H1 (cell line): Measurements from ENCODE around the gene WNT9A. TPM values are rescaled to one million over a fixed set of nuclear protein-coding genes. Genes with fewer than 3 reads are reported as not detected.

ENCODE experiments used
- CTCF ChIA-PET: fragments of 300-600 bp; sonication (Branson Sonifier 250); formaldehyde crosslinking; loops from one replicate; lab custom pipeline; 2021; ENCODE audit not compliant: partially characterized antibody; lab: Charles Lee
- POLR2A ChIA-PET: fragments of 300-600 bp; sonication (Branson Sonifier 250); formaldehyde crosslinking; loops from one replicate; lab custom pipeline; 2021; ENCODE audit warnings: inconsistent platforms; ENCODE audit not compliant: partially characterized antibody; lab: Charles Lee
- DNase-seq, 2 experiments: peaks; one replicate each; pipeline versions ENCODE4 v3.0.0 to v3.0.0-alpha.2; 2010 to 2022; ENCODE audit warnings: low spot score in 2 of 2, low read depth in 1 of 2, mixed read lengths in 1 of 2
- FAIRE-seq: peaks from 2 replicates; lab custom pipeline; 2011; peaks lifted over from hg19 to GRCh38; lab: Jason Lieb, UNC
- H2AFZ ChIP-seq: 2 replicates; pipeline ENCODE4 v1.8.1; 2012; ENCODE audit warnings: low read length, inconsistent platforms
- H2AK5ac ChIP-seq: 2 replicates; pipeline ENCODE4 v1.6.1; 2013; ENCODE audit warnings: low read depth, low read length
- H2BK120ac ChIP-seq: replicated peaks from 2 replicates; pipeline ENCODE3; 2013; ENCODE audit warnings: low read depth, low read length, inconsistent platforms
- H2BK12ac ChIP-seq: 2 replicates; pipeline ENCODE4 v1.6.1; 2013; ENCODE audit warnings: low read depth, low read length
- H2BK15ac ChIP-seq: 2 replicates; pipeline ENCODE4 v1.6.1; 2013; ENCODE audit warnings: low read length
- H2BK20ac ChIP-seq: 2 replicates; pipeline ENCODE4 v1.6.1; 2013; ENCODE audit warnings: low read length
- H2BK5ac ChIP-seq: 2 replicates; pipeline ENCODE4 v1.6.1; 2013; ENCODE audit warnings: low read depth, low read length
- H3K14ac ChIP-seq: 2 replicates; pipeline ENCODE4 v1.6.1; 2013; ENCODE audit warnings: inconsistent platforms; ENCODE audit not compliant: insufficient read length
- H3K18ac ChIP-seq: 2 replicates; pipeline ENCODE4 v1.6.1; 2013; ENCODE audit warnings: low read length; ENCODE audit errors: extremely low read depth
- H3K23ac ChIP-seq: 2 replicates; pipeline ENCODE4 v1.6.1; 2013; ENCODE audit warnings: inconsistent platforms; ENCODE audit not compliant: insufficient read length
- H3K23me2 ChIP-seq: 2 replicates; pipeline ENCODE4 v1.6.1; 2013; ENCODE audit warnings: low read depth, low read length
- H3K27ac ChIP-seq: 2 replicates; pipeline ENCODE4 v1.6.1; 2011; ENCODE audit warnings: low read depth, low read length, inconsistent platforms
- H3K27me3 ChIP-seq, 4 experiments: replicated peaks in 1 of 4; 1 replicate in 1 of 4; 2 replicates in 3 of 4; pipeline versions ENCODE4 v1.6.1 to v1.8.1; 2011 to 2013; ENCODE audit warnings: low read length in 3 of 4, mild to moderate bottlenecking in 3 of 4, inconsistent platforms in 2 of 4, mixed read lengths in 2 of 4, moderate library complexity in 1 of 4; ENCODE audit not compliant: control insufficient read depth in 3 of 4, insufficient read depth in 3 of 4; ENCODE audit errors: extremely low read depth in 1 of 4
- H3K36me3 ChIP-seq, 4 experiments: 2 replicates each; pipeline versions ENCODE4 v1.6.1 to v1.8.1; 2011 to 2013; ENCODE audit warnings: mild to moderate bottlenecking in 4 of 4, low read length in 3 of 4, moderate library complexity in 2 of 4, control low read depth in 1 of 4, inconsistent platforms in 1 of 4; ENCODE audit not compliant: insufficient read depth in 4 of 4, control insufficient read depth in 2 of 4
- H3K4ac ChIP-seq: replicated peaks from 2 replicates; pipeline ENCODE3; 2013; ENCODE audit warnings: low read length, low read depth, mixed read lengths, inconsistent platforms; ENCODE audit not compliant: insufficient read length
- H3K4me1 ChIP-seq, 4 experiments: replicated peaks in 1 of 4; 1 replicate in 1 of 4; 2 replicates in 3 of 4; pipeline versions ENCODE4 v1.6.1 to v1.8.1; 2011 to 2013; ENCODE audit warnings: low read length in 3 of 4, inconsistent platforms in 2 of 4, mixed read lengths in 1 of 4; ENCODE audit not compliant: insufficient read depth in 4 of 4, control insufficient read depth in 3 of 4
- H3K4me2 ChIP-seq, 2 experiments: 2 replicates each; pipeline versions ENCODE4 v1.6.1 to v1.8.1; 2011 to 2013; ENCODE audit warnings: low read depth in 2 of 2, low read length in 2 of 2, control low read depth in 1 of 2, inconsistent platforms in 1 of 2, mild to moderate bottlenecking in 1 of 2; ENCODE audit not compliant: insufficient read depth in 1 of 2
- H3K4me3 ChIP-seq, 4 experiments: fragments of 200-600, 300-600 bp in 1 of 4; sonication (generic), shearing (Covaris generic), sonication (Bioruptor Twin) in 1 of 4; 2 replicates each; pipeline versions ENCODE4 v1.5.1 to v1.8.1; 2011 to 2016; ENCODE audit warnings: low read length in 4 of 4, low read depth in 3 of 4, control low read depth in 2 of 4, inconsistent platforms in 2 of 4, mild to moderate bottlenecking in 2 of 4, mixed read lengths in 1 of 4, moderate library complexity in 1 of 4; ENCODE audit not compliant: insufficient read depth in 2 of 4; ENCODE audit errors: extremely low read depth in 1 of 4
- H3K56ac ChIP-seq: replicated peaks from 2 replicates; pipeline ENCODE3; 2013; ENCODE audit warnings: low read depth, mild to moderate bottlenecking, mixed read lengths, low read length, inconsistent platforms; ENCODE audit not compliant: insufficient read length
- H3K79me1 ChIP-seq: 2 replicates; pipeline ENCODE4 v1.6.1; 2013; ENCODE audit warnings: low read depth, low read length, control low read depth
- H3K79me2 ChIP-seq, 2 experiments: 2 replicates each; pipeline versions ENCODE4 v1.6.1 to v1.8.1; 2012 to 2013; ENCODE audit warnings: low read length in 2 of 2, mild to moderate bottlenecking in 2 of 2, inconsistent platforms in 1 of 2; ENCODE audit not compliant: insufficient read depth in 2 of 2, control insufficient read depth in 1 of 2
- H3K9ac ChIP-seq, 4 experiments: replicated peaks in 1 of 4; 1 replicate in 1 of 4; 2 replicates in 3 of 4; pipeline versions ENCODE4 v1.6.1 to v1.8.1; 2011 to 2013; ENCODE audit warnings: low read depth in 3 of 4, low read length in 3 of 4, control low read depth in 2 of 4, mild to moderate bottlenecking in 2 of 4, moderate library complexity in 2 of 4, inconsistent platforms in 1 of 4; ENCODE audit errors: extremely low read depth in 1 of 4
- H3K9me3 ChIP-seq, 2 experiments: 2 replicates each; pipeline versions ENCODE4 v1.6.1 to v1.8.1; 2012 to 2013; ENCODE audit warnings: mild to moderate bottlenecking in 2 of 2, moderate library complexity in 2 of 2, control low read depth in 1 of 2, inconsistent platforms in 1 of 2, low read depth in 1 of 2, low read length in 1 of 2, mixed read lengths in 1 of 2; ENCODE audit not compliant: insufficient read depth in 2 of 2
- H4K20me1 ChIP-seq, 2 experiments: replicated peaks in 1 of 2; 2 replicates each; pipeline versions ENCODE3 to v1.8.1; 2011 to 2013; ENCODE audit warnings: inconsistent platforms in 2 of 2, low read length in 2 of 2, mild to moderate bottlenecking in 1 of 2; ENCODE audit not compliant: insufficient read depth in 2 of 2, control insufficient read depth in 1 of 2
- H4K5ac ChIP-seq: 2 replicates; pipeline ENCODE4 v1.6.1; 2013; ENCODE audit warnings: low read length, low read depth, mixed read lengths, inconsistent platforms; ENCODE audit not compliant: insufficient read length
- H4K8ac ChIP-seq: 2 replicates; pipeline ENCODE4 v1.8.0; 2013; ENCODE audit warnings: mild to moderate bottlenecking, moderate library complexity, low read length, inconsistent platforms; ENCODE audit not compliant: insufficient read depth; ENCODE audit errors: extremely low read depth
- H4K91ac ChIP-seq: replicated peaks from 2 replicates; pipeline ENCODE3; 2013; ENCODE audit warnings: low read length, mixed read lengths, inconsistent platforms; ENCODE audit not compliant: insufficient read length
- ASH2L ChIP-seq: fragments of 200-600, 300-600 bp; sonication (generic); IDR thresholded peaks from one replicate; pipeline ENCODE4 v1.7.1; 2017; ENCODE audit warnings: low read length
- CHD2 ChIP-seq: IDR thresholded peaks from 2 replicates; pipeline ENCODE4 v1.6.1; 2012; ENCODE audit warnings: low read length, improper control_type of control experiment
- CREB1 ChIP-seq: IDR thresholded peaks from 2 replicates; pipeline ENCODE4 v1.6.1; 2012; ENCODE audit warnings: inconsistent platforms
- HDAC2 ChIP-seq, 2 experiments: fragments of 300-600 bp in 1 of 2; sonication (generic) in 1 of 2; IDR thresholded peaks; 2 replicates each; pipeline ENCODE4 v1.6.1; 2011 to 2012; ENCODE audit warnings: low read depth in 2 of 2, low read length in 2 of 2, mild to moderate bottlenecking in 2 of 2, moderate library complexity in 2 of 2, borderline replicate concordance in 1 of 2, inconsistent platforms in 1 of 2
- JUN ChIP-seq: IDR thresholded peaks from 2 replicates; pipeline ENCODE4 v1.6.1; 2011; ENCODE audit warnings: low read depth, mild to moderate bottlenecking, improper control_type of control experiment, low read length
- KDM5A ChIP-seq: fragments of 200-600 bp; IDR thresholded peaks from 2 replicates; pipeline ENCODE4 v1.7.1; 2012; ENCODE audit warnings: mild to moderate bottlenecking, low read length, inconsistent platforms, mixed read lengths
- NRF1 ChIP-seq: IDR thresholded peaks from 2 replicates; pipeline ENCODE4 v1.6.1; 2011; ENCODE audit warnings: mild to moderate bottlenecking, low read depth, low read length, improper control_type of control experiment
- PHF8 ChIP-seq: fragments of 200-600 bp; sonication (generic); conservative IDR thresholded peaks from 2 replicates; pipeline ENCODE4 v1.7.1; 2012; ENCODE audit warnings: low read depth, mild to moderate bottlenecking, inconsistent platforms, low read length, moderate library complexity
- POLR2A ChIP-seq, 2 experiments: IDR thresholded peaks; 1 replicate in 1 of 2; 2 replicates in 1 of 2; pipeline ENCODE4 v1.6.1; 2011; ENCODE audit warnings: low read depth in 2 of 2, low read length in 2 of 2, mild to moderate bottlenecking in 2 of 2; ENCODE audit errors: control extremely low read depth in 1 of 2
- POLR2AphosphoS5 ChIP-seq: IDR thresholded peaks from 2 replicates; pipeline ENCODE4 v1.6.1; 2011; ENCODE audit warnings: low read depth, low read length
- SIRT6 ChIP-seq: IDR thresholded peaks from one replicate; pipeline ENCODE4 v1.7.1; 2012; ENCODE audit warnings: low read length, inconsistent platforms
- SIX5 ChIP-seq: IDR thresholded peaks from 2 replicates; pipeline ENCODE4 v1.6.1; 2011; ENCODE audit warnings: mild to moderate bottlenecking, low read depth, low read length
- SRF ChIP-seq: IDR thresholded peaks from 2 replicates; pipeline ENCODE4 v1.6.1; 2011; ENCODE audit warnings: mild to moderate bottlenecking, low read depth, low read length, moderate library complexity
- TEAD4 ChIP-seq: IDR thresholded peaks from 2 replicates; pipeline ENCODE4 v1.6.1; 2012; ENCODE audit warnings: low read depth, low read length, inconsistent platforms, mixed read lengths
- WGBS, 2 experiments: shearing (Covaris generic) in 1 of 2; methylation state at CpG; one replicate each; pipeline versions ENCODE4 v1.1.6 to v1.1.7; 2013 to 2015; ENCODE audit warnings: low lambda C conversion rate in 2 of 2, mixed read lengths in 2 of 2, inconsistent platforms in 1 of 2, low coverage in 1 of 2, missing lambda C conversion rate in 1 of 2; ENCODE audit not compliant: insufficient replicate concordance in 2 of 2, insufficient coverage in 1 of 2, insufficient read length in 1 of 2; ENCODE audit errors: extremely low coverage in 1 of 2, missing lambda C conversion rate in 1 of 2; 5-methylcytosine and 5-hydroxymethylcytosine counted together
- polyA plus RNA-seq, 7 experiments: library from polyadenylated mRNA; depleted of rRNA in 3 of 7; stranded (reverse) in 5 of 7; unstranded in 2 of 7; fragments of >200 nt in 5 of 7; fragments of 200-250 nt in 2 of 7; gene quantifications; 1 replicate in 5 of 7; 2 replicates in 1 of 7; 4 replicates in 1 of 7; pipeline versions ENCODE4 v1.2.1 to v1.2.3, GENCODE V29; 2011 to 2013; ENCODE audit warnings: missing spikeins in 2 of 7, mixed read lengths in 2 of 7
- total RNA-seq: library from RNA; stranded (reverse); fragmentation: NEBNext Ultra II Directional; extraction: Animal tissue kit (Norgen Biotek cat#: 25700); gene quantifications from 2 replicates; pipeline ENCODE4 v1.2.1, GENCODE V29; 2021
- TF ChIP-seq, protein P1 (sequence below): IDR thresholded peaks from 2 replicates; pipeline ENCODE4 v1.6.1; 2012; ENCODE audit warnings: inconsistent platforms

The WNT9A gene
- total and polyA plus RNA-seq, 2 of the 8 experiments (the other 6 are each of a cell fraction or from before 2014, with no cell fraction given), result 1.1 to 1.5 TPM

DNA sequence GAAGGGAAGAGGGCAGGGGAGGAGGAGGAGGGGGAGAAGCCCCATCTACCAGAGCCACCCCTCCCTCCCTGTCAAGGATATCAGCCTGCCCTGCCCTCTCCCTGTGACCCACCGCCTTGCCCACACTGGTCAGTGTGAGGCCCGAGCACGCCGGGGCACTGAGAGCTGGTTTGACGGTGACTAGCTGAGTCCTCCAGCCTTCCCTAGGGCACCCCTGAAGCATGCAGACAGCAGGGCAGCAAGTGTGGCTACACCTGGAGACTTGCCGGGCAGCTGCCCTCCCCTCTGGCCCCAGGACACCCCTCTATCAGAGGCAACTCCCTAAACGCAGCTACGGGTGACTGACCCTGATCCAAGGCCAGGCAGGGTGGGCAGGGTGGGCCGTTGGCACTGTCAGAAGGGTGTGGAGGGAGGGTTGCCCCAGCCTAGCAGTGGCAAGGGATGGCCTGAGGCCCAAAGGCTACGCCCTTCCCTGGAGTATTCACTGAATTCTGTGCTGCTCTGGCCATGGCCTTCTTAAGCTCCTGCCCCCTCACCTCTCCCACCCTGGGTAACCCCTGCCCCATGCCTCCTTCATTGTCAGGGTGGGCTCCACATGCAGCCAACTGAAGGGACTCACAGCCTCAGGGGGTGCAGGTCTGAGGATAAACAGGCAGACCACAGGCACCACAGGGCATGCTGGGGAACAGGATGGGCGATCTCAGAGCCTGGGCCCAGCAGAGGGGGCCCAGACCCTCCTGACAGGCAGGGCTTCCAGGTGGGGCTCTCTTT, 19.6 kb downstream of the WNT9A start:
- Histone ChIP-seq H3K56ac (no peak overlapping the region), H3K14ac (no peak overlapping the region), H3K23ac (no peak overlapping the region), H4K20me1 (no peaks in the 10 kb centered on the region), H3K27ac (no peak overlapping the region), H3K27me3 (no peaks in the 10 kb centered on the region), H2AK5ac (no peak overlapping the region), H2BK5ac (no peak overlapping the region; the same call in 1 of the 2 replicates), H2BK15ac (no peak overlapping the region), H3K9me3 (no peaks in the 10 kb centered on the region), H3K18ac (no peak overlapping the region), H4K91ac (no peak overlapping the region), H2BK20ac (no peak overlapping the region), H3K4me1 (peaks cover 0 to 3% (median 1%) of the 10 kb centered on the region in 4 experiments; a peak in 2 of 7 replicates), H3K79me2 (no peaks in the 10 kb centered on the region), H3K23me2 (no peaks in the 10 kb centered on the region), H3K36me3 (no peaks in the 10 kb centered on the region), H3K4me3 (no peak overlapping the region), H3K4ac (no peak overlapping the region), H3K4me2 (no peak overlapping the region), H4K5ac (no peak overlapping the region), H2AFZ (no peak overlapping the region), H4K8ac (no peak overlapping the region), H3K79me1 (0 out of 2 replicates have a peak, but pooled peaks cover 3% of the 10 kb centered on the region), H2BK120ac (no peak overlapping the region), H2BK12ac (no peak overlapping the region), H3K9ac (no peak overlapping the region)
- POLR2A ChIA-PET, result no interaction called here
- FAIRE-seq, result no peak
- WGBS, 2 experiments, result 86% methylated on average over 10 of the region's 11 CpGs; no CpG with 5 or more reads in 1 of the 2 experiments
- CTCF ChIA-PET, result interaction anchor here (1.0 to 1.4 kb wide), 2 partner anchors 12 to 134 kb away, joined by 3 to 4 read pairs; no protein-coding TSS in a partner anchor
- DNase-seq, result no peak
- TF ChIP-seq ASH2L (no peak), HDAC2 (IDR thresholded peaks at IDR 0.05; ENCODE audit: borderline replicate concordance in 1 of 2, low read depth in 2 of 2, low read length in 2 of 2) (no peak), POLR2AphosphoS5 (no peak), JUN (no peak), POLR2A (IDR thresholded peaks at IDR 0.05; ENCODE audit: control extremely low read depth in 1 of 2, low read depth in 2 of 2, low read length in 2 of 2) (no peak), NRF1 (no peak), CHD2 (no peak), TEAD4 (no peak), SRF (no peak), KDM5A (no peak), CREB1 (no peak), SIRT6 (no peak), SIX5 (no peak), PHF8 (no peak)
- TF ChIP-seq, protein P1, sequence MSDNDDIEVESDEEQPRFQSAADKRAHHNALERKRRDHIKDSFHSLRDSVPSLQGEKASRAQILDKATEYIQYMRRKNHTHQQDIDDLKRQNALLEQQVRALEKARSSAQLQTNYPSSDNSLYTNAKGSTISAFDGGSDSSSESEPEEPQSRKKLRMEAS, result no peak
